Astrocyte of the hippocampus (primary cell): ENCODE data around the gene HTR3E.
"Not testable (repeated sequence)": the region's sequence is repeated elsewhere in the genome, so short reads cannot be mapped to it uniquely, and the experiment has no call there.

Experiments
- DNase-seq: peaks from one replicate; pipeline ENCODE4 v3.0.0; 2011; ENCODE audit warnings: low read depth, low spot score

HTR3E gene, protein sequence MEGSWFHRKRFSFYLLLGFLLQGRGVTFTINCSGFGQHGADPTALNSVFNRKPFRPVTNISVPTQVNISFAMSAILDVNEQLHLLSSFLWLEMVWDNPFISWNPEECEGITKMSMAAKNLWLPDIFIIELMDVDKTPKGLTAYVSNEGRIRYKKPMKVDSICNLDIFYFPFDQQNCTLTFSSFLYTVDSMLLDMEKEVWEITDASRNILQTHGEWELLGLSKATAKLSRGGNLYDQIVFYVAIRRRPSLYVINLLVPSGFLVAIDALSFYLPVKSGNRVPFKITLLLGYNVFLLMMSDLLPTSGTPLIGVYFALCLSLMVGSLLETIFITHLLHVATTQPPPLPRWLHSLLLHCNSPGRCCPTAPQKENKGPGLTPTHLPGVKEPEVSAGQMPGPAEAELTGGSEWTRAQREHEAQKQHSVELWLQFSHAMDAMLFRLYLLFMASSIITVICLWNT

GRCh38 chr3:184096811-184097383 is at the start of gene HTR3E:
HTR3E (plus strand) TSS chr3:184097064; CDS start chr3:184097530, 466 bp downstream.
- DNase-seq, result no peak

- DNase-seq, result no peak
Measured at GRCh38 chr3:184050217-184050847, 46.5 kb upstream of the HTR3E start.

DNA sequence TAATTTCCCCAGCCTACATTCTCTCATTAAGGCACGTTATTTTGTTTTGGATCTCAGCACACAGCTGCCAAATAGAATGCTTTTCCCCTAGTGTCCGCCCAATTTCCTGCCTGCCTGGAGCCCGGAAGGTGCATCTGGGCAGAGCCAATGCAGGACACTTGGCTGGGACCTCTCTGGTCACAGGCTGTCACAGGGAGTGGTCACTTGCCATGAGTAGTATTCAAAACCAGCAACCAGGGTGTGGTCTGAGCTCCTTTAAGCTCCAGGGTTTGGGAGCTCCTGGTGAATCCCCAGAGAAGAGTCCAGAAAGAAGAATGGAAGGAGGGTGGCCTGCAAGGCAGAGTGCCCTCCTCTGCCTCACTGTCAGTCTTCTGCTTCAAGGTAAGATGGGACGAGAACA is 44.1 kb upstream of the HTR3E start, which contains the start of gene HTR3C:
Gene HTR3C (plus strand): TSS at position 281 of the 400 bp plus-strand sequence. CDS start 34 bp downstream, at position 315.
- DNase-seq, result no peak

DNA sequence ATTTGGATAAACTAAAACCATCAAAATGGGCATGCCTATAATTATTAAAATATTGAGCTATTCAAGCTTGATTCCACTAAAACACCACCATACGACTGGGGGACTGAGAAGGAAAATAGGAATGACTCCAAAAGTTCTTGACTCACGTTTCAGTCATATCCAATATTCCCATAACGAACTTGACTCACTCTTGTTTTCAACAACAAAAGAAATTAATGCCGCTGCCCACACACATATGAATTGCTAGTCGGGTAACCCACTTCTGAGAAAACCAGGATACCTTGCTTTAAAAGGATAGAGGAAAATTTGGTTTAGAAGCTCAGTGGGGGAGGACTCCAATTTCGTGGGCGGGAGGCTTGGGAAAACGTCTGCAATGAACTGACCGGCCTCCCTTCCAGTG is 38.8 kb upstream of the HTR3E start:
- DNase-seq, result no peak

- DNase-seq, result no peak
Measured at GRCh38 chr3:184059424-184059823, 37.4 kb upstream of the HTR3E start.

DNA sequence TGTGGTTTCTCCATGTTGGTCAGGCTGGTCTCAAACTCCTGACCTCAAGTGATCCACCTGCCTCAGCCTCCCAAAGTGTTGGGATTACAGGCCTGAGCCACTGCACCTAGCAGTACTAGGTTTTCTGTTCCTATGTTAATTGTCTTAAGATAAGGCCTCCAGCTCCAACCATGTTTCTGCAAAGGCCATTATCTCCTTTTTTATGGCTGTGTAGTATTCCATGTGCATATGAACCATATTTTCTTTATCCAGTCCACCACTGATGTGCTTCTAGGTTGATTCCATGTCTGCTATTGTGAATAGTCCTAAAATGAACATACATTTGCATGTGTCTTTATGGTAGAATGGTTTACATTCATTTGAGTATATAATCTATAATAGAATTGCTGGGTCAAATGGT is 34.2 kb upstream of the HTR3E start:
- no peak for DNase-seq

- no peak for DNase-seq
Measured at GRCh38 chr3:184066211-184066610, 30.7 kb upstream of the HTR3E start.

DNA sequence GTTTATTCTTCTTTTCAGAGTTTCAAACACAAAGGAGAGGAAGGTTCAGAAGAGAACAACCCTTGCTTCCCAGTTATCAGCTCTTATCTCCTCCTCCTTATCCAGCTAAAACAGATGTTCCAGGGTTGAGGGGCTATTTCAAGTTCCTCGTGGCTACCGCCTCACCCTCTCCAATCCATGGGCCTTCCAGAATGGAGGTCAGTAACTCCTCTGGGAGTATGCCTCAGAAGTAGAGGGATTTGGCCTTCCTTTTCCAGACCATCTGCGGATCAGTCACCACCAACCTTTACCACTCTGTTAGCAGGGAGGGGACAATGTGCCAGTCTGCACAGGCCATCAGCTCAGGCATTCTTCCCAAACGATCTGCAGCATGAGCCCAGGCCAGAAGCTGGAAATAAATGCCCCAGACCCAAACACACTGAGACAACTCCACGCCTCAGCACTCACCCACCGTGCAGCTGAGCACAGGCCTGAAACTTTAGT is 29.2 kb upstream of the HTR3E start:
- DNase-seq, result no peak

- DNase-seq, result no peak
Measured at GRCh38 chr3:184068344-184068743, 28.5 kb upstream of the HTR3E start.

GRCh38 chr3:184071142-184071541 is 25.7 kb upstream of the HTR3E start:
- not testable (repeated sequence) for DNase-seq

DNA sequence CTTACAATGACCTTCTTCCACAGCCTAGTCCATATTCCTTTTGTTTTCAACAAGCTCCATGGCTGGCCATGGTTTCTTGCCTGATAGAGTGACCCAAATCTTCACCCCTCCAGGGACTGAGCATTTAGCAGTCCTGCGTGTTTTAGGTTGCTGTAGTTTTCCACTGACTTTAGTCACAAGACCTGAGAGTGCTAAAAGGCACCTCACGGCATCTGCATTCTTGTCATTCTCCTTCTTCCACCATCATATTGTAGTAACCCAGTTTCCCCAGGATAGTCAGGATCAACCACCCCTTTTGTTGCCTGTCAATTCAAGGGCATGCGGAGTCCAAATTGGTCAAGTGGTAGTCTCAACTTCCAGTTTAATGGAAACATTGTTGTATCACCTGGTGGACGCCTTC is 23.2 kb upstream of the HTR3E start:
- no peak for DNase-seq

DNA sequence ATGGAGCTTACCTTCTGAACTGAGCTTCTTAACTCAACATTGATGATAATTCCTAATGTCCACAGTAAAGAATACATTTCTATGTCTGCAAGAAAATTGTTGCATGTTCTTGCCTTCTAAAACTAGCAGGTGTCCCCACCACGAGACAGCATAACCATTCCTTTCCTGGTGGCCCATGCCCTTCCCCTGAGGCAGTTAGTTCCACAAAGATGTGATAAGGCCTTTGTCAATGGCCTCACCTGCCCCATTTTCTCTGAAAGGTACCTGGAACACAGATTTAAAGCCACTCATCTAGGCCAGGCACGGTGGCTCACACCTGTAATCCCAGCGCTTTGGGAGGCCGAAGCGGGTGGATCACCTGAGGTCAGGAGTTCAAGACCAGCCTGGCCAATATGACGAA is 21.0 kb upstream of the HTR3E start:
- no peak for DNase-seq

GRCh38 chr3:184077881-184078280 is 19.0 kb upstream of the HTR3E start:
- no peak for DNase-seq

GRCh38 chr3:184078851-184079250 is 18.0 kb upstream of the HTR3E start:
- DNase-seq, result peak; percentile 8

- no peak for DNase-seq
Measured at GRCh38 chr3:184081116-184081830, 15.6 kb upstream of the HTR3E start.

GRCh38 chr3:184082034-184082433 is 14.8 kb upstream of the HTR3E start:
- no peak for DNase-seq

DNA sequence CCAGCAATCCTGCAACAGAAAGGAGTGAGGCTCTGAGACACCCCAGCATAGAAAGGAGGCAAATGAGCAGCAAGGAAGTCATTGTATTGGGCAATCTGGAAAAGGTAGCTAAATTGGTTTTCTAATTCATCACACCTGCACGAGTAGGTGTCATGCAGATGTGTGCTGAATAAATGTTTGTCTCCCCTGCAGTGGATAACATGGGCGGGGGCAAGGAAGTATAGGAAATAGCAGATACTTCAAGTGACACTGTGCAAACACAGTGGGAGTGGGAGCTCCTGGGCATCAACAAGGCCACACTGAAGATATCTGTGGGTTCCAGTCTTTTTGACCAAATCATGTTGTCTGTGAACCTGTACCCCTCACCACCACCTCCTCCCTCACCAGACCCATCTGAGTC is 14.4 kb upstream of the HTR3E start:
- DNase-seq, result no peak

GRCh38 chr3:184085389-184085852 is 11.4 kb upstream of the HTR3E start:
- no peak for DNase-seq

DNA sequence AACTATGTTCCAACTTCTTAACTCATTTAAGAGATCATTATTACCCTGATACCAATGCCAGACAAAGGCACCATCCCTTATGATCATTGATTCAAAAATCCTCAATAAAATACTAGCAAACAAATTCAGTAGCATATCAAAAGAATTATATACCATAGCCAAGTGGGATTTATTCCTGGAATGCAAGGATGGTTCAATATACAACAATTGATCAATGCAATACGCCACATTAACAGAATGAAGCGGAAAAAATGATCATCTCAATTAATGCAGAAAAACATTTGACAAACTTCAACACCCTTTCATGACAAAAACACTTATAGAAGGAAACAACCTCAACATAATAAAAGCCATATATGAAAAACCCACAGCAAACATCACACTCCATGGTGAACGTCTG is 4.7 kb upstream of the HTR3E start:
- no peak for DNase-seq

GRCh38 chr3:184097556-184097955 is 692 bp downstream of the HTR3E start:
- DNase-seq, result no peak

DNA sequence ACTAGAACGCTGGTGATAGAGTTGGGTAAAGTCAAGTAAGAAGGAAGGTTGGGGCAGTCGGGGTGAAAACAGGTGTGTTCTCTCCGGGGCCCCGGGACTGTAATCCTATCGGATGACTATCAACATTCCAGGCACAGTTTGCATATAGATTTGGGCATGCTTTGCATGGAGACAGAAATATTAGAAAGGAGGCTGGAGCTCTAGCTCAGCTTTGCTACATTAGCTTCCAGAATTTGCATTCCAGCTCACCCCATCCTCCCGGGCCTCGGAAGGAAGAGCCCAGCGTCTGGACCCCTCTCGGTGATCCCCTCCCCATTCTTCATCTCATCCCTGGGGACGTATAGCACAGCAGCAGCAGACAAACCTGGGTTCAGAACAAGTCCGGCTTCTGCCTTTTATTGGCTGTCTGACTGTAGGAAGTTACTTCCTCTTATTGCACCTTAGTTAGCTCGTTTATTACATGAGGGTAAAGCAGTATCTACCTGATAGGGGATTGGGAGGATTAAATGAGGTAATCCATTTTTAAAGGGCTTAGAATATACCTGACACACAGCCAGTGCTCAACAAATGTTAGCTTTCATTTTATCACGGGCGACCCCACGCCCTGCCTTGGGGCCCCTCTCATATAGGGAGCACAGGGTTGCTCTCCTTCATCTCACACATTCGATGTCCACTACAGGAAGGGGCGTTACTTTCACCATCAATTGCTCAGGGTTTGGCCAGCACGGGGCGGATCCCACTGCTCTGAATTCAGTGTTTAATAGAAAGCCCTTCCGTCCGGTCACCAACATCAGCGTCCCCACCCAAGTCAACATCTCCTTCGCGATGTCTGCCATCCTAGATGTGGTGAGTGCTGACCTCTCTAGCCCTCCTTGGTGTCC is 3.2 kb downstream of the HTR3E start:
- DNase-seq, result no peak
